Raji (cell line): ENCODE results near the gene NUP62.

ENCODE experiments used
- POLR2A ChIP-seq: IDR thresholded peaks from 2 replicates; pipeline ENCODE4 v1.6.1; 2011; ENCODE audit warnings: low read depth, low read length, control low read depth; ENCODE audit not compliant: insufficient read depth

Gene NUP62

GRCh38 chr19:49894879-49895565 lies 34.3 kb downstream of the NUP62 start:
- no peak for TF ChIP-seq POLR2A

- no peak for TF ChIP-seq POLR2A
These were observed 35.2 kb downstream of the NUP62 start for GRCh38 chr19:49894011-49894664.

- TF ChIP-seq POLR2A, result no peak
These were observed 36.6 kb downstream of the NUP62 start for GRCh38 chr19:49892716-49893115.

- no peak for TF ChIP-seq POLR2A
These were observed 37.9 kb downstream of the NUP62 start for GRCh38 chr19:49891393-49891792.

- no peak for TF ChIP-seq POLR2A
These were observed 38.7 kb downstream of the NUP62 start for GRCh38 chr19:49890349-49891311.

GRCh38 chr19:49889687-49890348 lies 39.5 kb downstream of the NUP62 start:
- TF ChIP-seq POLR2A, result no peak

- no peak for TF ChIP-seq POLR2A
These were observed 40.1 kb downstream of the NUP62 start for GRCh38 chr19:49889038-49889686.

- TF ChIP-seq POLR2A, result no peak
These were observed 40.8 kb downstream of the NUP62 start for GRCh38 chr19:49888510-49888824.

GRCh38 chr19:49887665-49888509 lies 41.4 kb downstream of the NUP62 start:
- no peak for TF ChIP-seq POLR2A

GRCh38 chr19:49887037-49887664 lies 42.2 kb downstream of the NUP62 start:
- no peak for TF ChIP-seq POLR2A

- TF ChIP-seq POLR2A, result no peak
These were observed 44.5 kb downstream of the NUP62 start for GRCh38 chr19:49884760-49885159.

GRCh38 chr19:49884109-49884508 lies 45.2 kb downstream of the NUP62 start:
- TF ChIP-seq POLR2A, result no peak

- no peak for TF ChIP-seq POLR2A
These were observed 46.2 kb downstream of the NUP62 start for GRCh38 chr19:49883094-49883493.
